Measurements from ENCODE around the gene HES5. TPM values are rescaled to one million over a fixed set of nuclear protein-coding genes. Genes with fewer than 3 reads are reported as not detected.

HES5 gene
- total and polyA plus RNA-seq, 2 of the 13 experiments (the other 11 are each of a cell fraction or from before 2014, with no cell fraction given) = not detected

DNA sequence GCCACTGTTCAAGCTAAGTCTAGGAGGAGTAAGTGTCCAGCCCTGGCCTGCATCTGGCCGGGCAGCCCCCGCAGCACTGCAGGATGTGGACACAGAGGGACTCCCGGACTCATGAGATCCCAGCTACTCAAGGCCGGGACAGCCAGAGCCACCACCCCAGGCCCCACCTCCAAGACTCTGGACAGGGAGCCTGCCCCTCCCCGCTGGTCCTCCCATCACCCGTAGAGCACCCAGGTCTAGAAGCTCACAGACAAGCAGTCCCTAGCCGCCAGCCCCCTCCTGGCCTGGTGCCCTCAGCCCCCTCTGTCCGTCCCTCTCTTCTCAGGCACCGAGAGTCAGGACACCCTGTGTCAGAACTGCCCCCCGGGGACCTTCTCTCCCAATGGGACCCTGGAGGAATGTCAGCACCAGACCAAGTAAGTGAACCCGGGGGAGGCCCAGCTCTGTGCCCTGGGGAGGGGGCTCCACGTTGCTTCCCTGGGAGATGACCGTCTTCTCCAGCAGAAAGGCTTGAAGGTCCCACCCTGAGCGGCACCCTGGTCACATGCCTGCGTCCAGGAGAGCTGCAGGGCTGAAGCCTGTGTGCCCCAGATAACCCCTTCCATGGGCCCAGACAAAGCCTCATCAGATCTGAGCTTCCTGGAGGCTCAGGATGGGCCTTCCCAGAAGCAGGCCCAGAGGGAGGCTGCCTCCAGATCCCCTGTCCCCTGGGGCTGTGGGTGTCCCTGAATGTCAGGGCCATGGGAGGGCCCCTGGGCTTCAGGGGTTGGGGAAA, 30.4 kb upstream of the HES5 start (continued):
- no peak for TF ChIP-seq NBN (conservative IDR thresholded peaks at IDR 0.05)
- TF ChIP-seq KLF16 (CRISPR knock-in tag; IDR thresholded peaks at IDR 0.05) = no peak
- TF ChIP-seq HOXA9 (CRISPR knock-in tag; IDR thresholded peaks at IDR 0.05; ENCODE audit: borderline replicate concordance) = no peak
- no peak for TF ChIP-seq ZNF749 (CRISPR knock-in tag; IDR thresholded peaks at IDR 0.05; ENCODE audit: borderline replicate concordance)
- no peak for TF ChIP-seq RFX5 (IDR thresholded peaks at IDR 0.05; ENCODE audit: low read depth, low read length)
- TF ChIP-seq GPBP1L1 (CRISPR knock-in tag; IDR thresholded peaks at IDR 0.05) = no peak
- no peak for TF ChIP-seq KAT8 (CRISPR knock-in tag; IDR thresholded peaks at IDR 0.05)
- TF ChIP-seq ZNF460 (CRISPR knock-in tag; IDR thresholded peaks at IDR 0.05; ENCODE audit: borderline replicate concordance) = no peak
- TF ChIP-seq ZNF816 (CRISPR knock-in tag; IDR thresholded peaks at IDR 0.05; ENCODE audit: borderline replicate concordance) = no peak
- no peak for TF ChIP-seq ZNF841 (CRISPR knock-in tag; IDR thresholded peaks at IDR 0.05; ENCODE audit: borderline replicate concordance)

DNA sequence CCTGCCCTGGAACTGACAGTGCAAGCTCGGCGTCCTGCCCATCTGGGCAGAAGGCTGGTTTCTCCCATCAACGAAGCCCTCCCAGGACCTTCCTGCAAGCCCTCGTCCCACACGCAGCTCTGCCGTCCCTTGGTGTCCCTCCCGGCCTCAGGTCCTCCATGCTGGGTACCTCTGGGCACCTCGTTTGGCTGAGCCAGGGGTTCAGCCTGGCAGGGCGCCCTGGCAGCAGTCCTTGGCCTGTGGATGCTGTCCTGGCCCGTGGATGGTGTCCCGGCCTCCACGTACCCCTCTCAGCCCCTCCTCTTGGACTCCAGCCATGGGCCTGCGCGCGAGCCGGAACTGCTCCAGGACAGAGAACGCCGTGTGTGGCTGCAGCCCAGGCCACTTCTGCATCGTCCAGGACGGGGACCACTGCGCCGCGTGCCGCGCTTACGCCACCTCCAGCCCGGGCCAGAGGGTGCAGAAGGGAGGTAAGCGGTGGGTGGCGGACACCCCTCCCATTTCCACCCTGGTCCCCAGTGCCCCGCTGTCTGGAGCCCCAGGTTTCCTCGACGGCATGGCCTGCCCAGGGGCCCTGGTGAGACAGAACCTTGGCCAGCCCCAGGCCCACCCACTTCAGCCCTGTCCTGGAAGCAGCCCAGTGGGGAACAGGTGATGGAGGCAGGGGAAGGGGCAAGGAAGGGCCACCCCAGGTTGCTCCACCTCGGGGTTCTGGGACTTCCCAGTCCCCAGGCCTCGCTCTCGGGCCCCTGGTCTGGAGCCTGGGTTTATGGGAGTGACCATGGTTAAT, 29.6 kb upstream of the HES5 start:
- DNase-seq (ENCODE audit: low spot score) (no peak), FAIRE-seq (no peak), ATAC-seq (no peak)
- Histone ChIP-seq H3K27me3 (ENCODE audit: control insufficient read depth in 1 of 2, insufficient read depth in 2 of 2, low read length in 2 of 2) (no peaks in the 10 kb centered on the region; a peak in 1 of 5 replicates), H3K36me3 (replicated peaks in 1 of 2; ENCODE audit: control insufficient read depth in 1 of 2, insufficient read depth in 2 of 2, low read length in 2 of 2) (no peaks in the 10 kb centered on the region; a peak in 1 of 5 replicates), H4K20me1 (ENCODE audit: insufficient read depth, low read length) (0 out of 2 replicates have a peak, but pooled peaks cover 4% of the 10 kb centered on the region), H3K4me1 (ENCODE audit: insufficient read depth, low read length) (peaks cover 25% of the 10 kb centered on the region), H3K79me2 (ENCODE audit: insufficient read depth, low read length) (no peaks in the 10 kb centered on the region), H3K4me2 (ENCODE audit: low read depth, low read length) (no peak overlapping the region), H3K4me3 (replicated peaks in 1 of 3; ENCODE audit: insufficient read depth in 1 of 3, low read depth in 2 of 3, low read length in 3 of 3) (no peak overlapping the region), H3K27ac (ENCODE audit: extremely low read length, insufficient read depth, low read length) (no peak overlapping the region), H3K9ac (ENCODE audit: insufficient read depth, low read depth, low read length) (no peak overlapping the region), H2AFZ (ENCODE audit: low read length) (no peak overlapping the region), H3K9me3 (ENCODE audit: low read length) (no peaks in the 10 kb centered on the region)
- intact Hi-C loops (cut with micrococcal nuclease; ENCODE audit: unreplicated experiment) (loop anchor here (5.0 kb wide), 1 partner anchor 73 kb away; the partner anchor contains the start of gene MMEL1), in situ Hi-C loops (cut with HindIII; ENCODE audit: extremely low pct_ligation_motif_present, low pct_unique_long_range_greater_than_20kb) (no loop called here)
- POLR2A ChIA-PET = interaction anchor here (2.2 kb wide), 1 partner anchor 14 kb away, joined by 8 read pairs; no protein-coding TSS in a partner anchor
- WGBS (ENCODE audit: low lambda C conversion rate) = 85% methylated on average over 15 of the region's 35 CpGs
- no TSS peak for BruUV-seq (replicated peaks)
- CTCF ChIA-PET (ENCODE audit: low intra/inter-chr PET ratio, low total read pairs) = no interaction called here
- TF ChIP-seq RBFOX2 (IDR thresholded peaks at IDR 0.05; ENCODE audit: low read depth, low read length) (peak; percentile 44; the same call in 1 of the 2 replicates), FOXP4 (CRISPR knock-in tag; IDR thresholded peaks at IDR 0.05) (no peak), ZNF253 (CRISPR knock-in tag; IDR thresholded peaks at IDR 0.05; ENCODE audit: borderline replicate concordance) (no peak), ZIK1 (CRISPR knock-in tag; IDR thresholded peaks at IDR 0.05; ENCODE audit: borderline replicate concordance, low read depth) (no peak)
- TF ChIP-seq, protein P1, sequence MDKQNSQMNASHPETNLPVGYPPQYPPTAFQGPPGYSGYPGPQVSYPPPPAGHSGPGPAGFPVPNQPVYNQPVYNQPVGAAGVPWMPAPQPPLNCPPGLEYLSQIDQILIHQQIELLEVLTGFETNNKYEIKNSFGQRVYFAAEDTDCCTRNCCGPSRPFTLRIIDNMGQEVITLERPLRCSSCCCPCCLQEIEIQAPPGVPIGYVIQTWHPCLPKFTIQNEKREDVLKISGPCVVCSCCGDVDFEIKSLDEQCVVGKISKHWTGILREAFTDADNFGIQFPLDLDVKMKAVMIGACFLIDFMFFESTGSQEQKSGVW (CRISPR knock-in tag; IDR thresholded peaks at IDR 0.05; ENCODE audit: borderline replicate concordance) = no peak

All from HepG2 (cell line).